GM12878 (cell line): ENCODE results near the gene GPN1. TPM values are rescaled to one million over a fixed set of nuclear protein-coding genes. Genes with fewer than 3 reads are reported as not detected.

Source experiments
- ATAC-seq: fragments of 200-7000 bp; cut with Tn5 transposase; 3 replicates; pipeline ENCODE4 v1.9.1; 2020; ENCODE audit warnings: mild to moderate bottlenecking, moderate library complexity
- BruUV-seq: library from RNA; stranded (reverse); fragments of 400-500 nt; replicated peaks from 2 replicates; lab custom pipeline; 2021; lab: Mats Ljungman, UMichigan
- CTCF ChIA-PET: fragments of 300-600 bp; sonication (Branson Sonifier 250); formaldehyde crosslinking; extraction: SDS; loops from one replicate; lab custom pipeline; 2021; ENCODE audit warnings: inconsistent platforms; lab: Yijun Ruan, JAX
- POLR2A ChIA-PET: fragments of 350-600 bp; formaldehyde crosslinking; extraction: SDS; loops from one replicate; lab custom pipeline; 2021; ENCODE audit warnings: inconsistent platforms; lab: Charles Lee
- RAD21 ChIA-PET: fragments of 300-600 bp; sonication (Branson Sonifier 250); formaldehyde crosslinking; loops from one replicate; lab custom pipeline; 2023; ENCODE audit warnings: antibody characterized with exemption; ENCODE audit not compliant: unreplicated experiment; lab: Charles Lee
- SMC1A ChIA-PET: fragments of 300-600 bp; sonication (Branson Sonifier 250); formaldehyde crosslinking; loops from one replicate; lab custom pipeline; 2023; ENCODE audit not compliant: unreplicated experiment, uncharacterized antibody; lab: Charles Lee
- DNase-seq: peaks from one replicate; pipeline ENCODE4 v3.0.0-alpha.2; 2011; ENCODE audit warnings: low read depth, low spot score
- FAIRE-seq: peaks from 3 replicates; lab custom pipeline; 2011; peaks lifted over from hg19 to GRCh38; lab: Jason Lieb, UNC
- H2AFZ ChIP-seq: 2 replicates; pipeline ENCODE4 v1.6.0; 2011; ENCODE audit warnings: low read depth, low read length, control low read depth; ENCODE audit not compliant: control insufficient read depth
- H3K27ac ChIP-seq: 2 replicates; pipeline ENCODE4 v1.5.1; 2011; ENCODE audit warnings: control low read depth; ENCODE audit not compliant: control insufficient read depth, insufficient read depth
- H3K27me3 ChIP-seq, 2 experiments: replicated peaks in 1 of 2; 2 replicates each; pipeline versions ENCODE4 v1.6.0 to v1.6.1; 2011; ENCODE audit warnings: low read length in 1 of 2; ENCODE audit not compliant: control insufficient read depth in 2 of 2, insufficient read depth in 2 of 2
- H3K36me3 ChIP-seq, 2 experiments: 2 replicates each; pipeline ENCODE4 v1.5.1; 2011; ENCODE audit warnings: low read length in 1 of 2; ENCODE audit not compliant: control insufficient read depth in 2 of 2, insufficient read depth in 2 of 2
- H3K4me1 ChIP-seq: 2 replicates; pipeline ENCODE4 v1.6.1; 2011; ENCODE audit warnings: mild to moderate bottlenecking, low read length, moderate library complexity, mixed read lengths; ENCODE audit not compliant: control insufficient read depth, insufficient read depth
- H3K4me2 ChIP-seq: 2 replicates; pipeline ENCODE4 v1.6.0; 2011; ENCODE audit warnings: control low read depth; ENCODE audit not compliant: control insufficient read depth, insufficient read depth
- H3K4me3 ChIP-seq: fragments of 200-600 bp; sonication (generic); 2 replicates; pipeline ENCODE4 v1.5.1; 2016
- H3K79me2 ChIP-seq: 2 replicates; pipeline ENCODE4 v1.6.0; 2011; ENCODE audit warnings: low read length; ENCODE audit not compliant: control insufficient read depth, insufficient read depth
- H3K9ac ChIP-seq: 2 replicates; pipeline ENCODE4 v1.8.0; 2011; ENCODE audit warnings: low read length, control low read depth, mixed read lengths; ENCODE audit not compliant: control insufficient read depth, insufficient read depth
- H3K9me3 ChIP-seq: replicated peaks from 3 replicates; pipeline ENCODE4 v1.5.1; 2011; ENCODE audit warnings: mild to moderate bottlenecking, low read length; ENCODE audit not compliant: control insufficient read depth, insufficient read depth
- H4K20me1 ChIP-seq: 2 replicates; pipeline ENCODE4 v1.6.0; 2011; ENCODE audit not compliant: control insufficient read depth, insufficient read depth
- BHLHE40 ChIP-seq, 2 experiments: fragments of 450-650 bp in 1 of 2; IDR thresholded peaks; 2 replicates each; pipeline ENCODE4 v1.6.1; 2011 to 2017; ENCODE audit warnings: low read depth in 2 of 2, borderline replicate concordance in 1 of 2, improper control_type of control experiment in 1 of 2, low read length in 1 of 2, mild to moderate bottlenecking in 1 of 2
- BRCA1 ChIP-seq: IDR thresholded peaks from 2 replicates; pipeline ENCODE4 v1.6.1; 2011; ENCODE audit warnings: low read depth, low read length, improper control_type of control experiment
- CREM ChIP-seq: IDR thresholded peaks from 2 replicates; pipeline ENCODE4 v1.6.1; 2014; ENCODE audit warnings: antibody characterized with exemption, low read depth
- EP300 ChIP-seq, 2 experiments: fragments of 150-350 bp in 1 of 2; IDR thresholded peaks; 2 replicates each; pipeline ENCODE4 v1.6.1; 2011 to 2012; ENCODE audit warnings: low read depth in 2 of 2, low read length in 2 of 2, borderline replicate concordance in 1 of 2, improper control_type of control experiment in 1 of 2, inconsistent platforms in 1 of 2; ENCODE audit not compliant: control insufficient read depth in 1 of 2
- ETV6 ChIP-seq, 2 experiments: fragments of 450-650 bp in 1 of 2; IDR thresholded peaks in 1 of 2; conservative IDR thresholded peaks in 1 of 2; 2 replicates each; pipeline ENCODE4 v1.6.1; 2014; ENCODE audit warnings: antibody characterized with exemption in 1 of 2, borderline replicate concordance in 1 of 2, low read depth in 1 of 2, mild to moderate bottlenecking in 1 of 2, moderate library complexity in 1 of 2
- FOXK2 ChIP-seq: fragments of 450-650 bp; IDR thresholded peaks from 2 replicates; pipeline ENCODE4 v1.6.1; 2017; ENCODE audit warnings: mild to moderate bottlenecking, moderate library complexity
- FOXM1 ChIP-seq: IDR thresholded peaks from 2 replicates; pipeline ENCODE4 v1.6.1; 2012; ENCODE audit warnings: low read depth, mild to moderate bottlenecking, inconsistent platforms, low read length, moderate library complexity
- IKZF2 ChIP-seq, 2 experiments: fragments of 450-650 bp; IDR thresholded peaks; 2 replicates each; pipeline ENCODE4 v1.6.1; 2017; ENCODE audit warnings: mild to moderate bottlenecking in 2 of 2, moderate library complexity in 2 of 2
- IRF4 ChIP-seq: IDR thresholded peaks from 2 replicates; pipeline ENCODE4 v1.6.1; 2011; ENCODE audit warnings: low read depth, low read length
- MTA3 ChIP-seq: IDR thresholded peaks from 2 replicates; pipeline ENCODE4 v1.6.1; 2012; ENCODE audit warnings: low read length, inconsistent platforms, borderline replicate concordance
- NFIC ChIP-seq: IDR thresholded peaks from 2 replicates; pipeline ENCODE4 v1.6.1; 2012; ENCODE audit warnings: low read depth, mild to moderate bottlenecking, inconsistent platforms, low read length, moderate library complexity
- NFYA ChIP-seq: IDR thresholded peaks from 2 replicates; pipeline ENCODE4 v1.6.1; 2011; ENCODE audit warnings: low read depth, mild to moderate bottlenecking, low read length, improper control_type of control experiment, borderline replicate concordance
- POLR2A ChIP-seq: IDR thresholded peaks from 2 replicates; pipeline ENCODE4 v1.6.1; 2011; ENCODE audit warnings: low read depth, mild to moderate bottlenecking, low read length
- RB1 ChIP-seq: fragments of 450-650 bp; formaldehyde crosslinking; IDR thresholded peaks from 2 replicates; pipeline ENCODE4 v1.6.1; 2017; ENCODE audit warnings: mild to moderate bottlenecking, borderline replicate concordance
- SMAD5 ChIP-seq: IDR thresholded peaks from 2 replicates; pipeline ENCODE4 v1.6.1; 2016; ENCODE audit warnings: antibody characterized with exemption, low read depth
- TARDBP ChIP-seq: IDR thresholded peaks from 2 replicates; pipeline ENCODE4 v1.6.1; 2016; ENCODE audit warnings: borderline replicate concordance
- ZNF217 ChIP-seq: fragments of 450-650 bp; IDR thresholded peaks from 2 replicates; pipeline ENCODE4 v1.6.1; 2017; ENCODE audit warnings: antibody characterized with exemption, mild to moderate bottlenecking
- ZNF274 ChIP-seq: IDR thresholded peaks from one replicate; pipeline ENCODE4 v1.8.0; 2011; ENCODE audit not compliant: insufficient read length, insufficient read depth
- ZNF384 ChIP-seq: IDR thresholded peaks from 2 replicates; pipeline ENCODE4 v1.6.1; 2012; ENCODE audit warnings: low read depth, mild to moderate bottlenecking, low read length, improper control_type of control experiment, borderline replicate concordance
- WGBS: methylation state at CpG from one replicate; pipeline ENCODE4 v1.1.6; 2016; ENCODE audit warnings: low lambda C conversion rate; ENCODE audit not compliant: insufficient replicate concordance, insufficient coverage; ENCODE audit errors: missing lambda C conversion rate; 5-methylcytosine and 5-hydroxymethylcytosine counted together
- in situ Hi-C: fragments of 300-500 bp; cut with MboI; formaldehyde crosslinking; loops from 9 replicates; pipeline ENCODE4 v1.14.3; 2018; ENCODE audit warnings: mixed read lengths
- intact Hi-C: fragments of 100-400 bp; cut with micrococcal nuclease; formaldehyde crosslinking; loops from one replicate; pipeline ENCODE4 v1.14.2; 2022; ENCODE audit not compliant: unreplicated experiment
- polyA plus RNA-seq, 11 experiments: library from polyadenylated mRNA; depleted of rRNA in 4 of 11; unstranded in 6 of 11; stranded (reverse) in 5 of 11; fragments of >200 nt; fragmentation: Nextera tagmentation in 4 of 11; fragmentation: Illumina TruSeq in 1 of 11; extraction: Ambion mirVana in 4 of 11; extraction: Trizol in 1 of 11; gene quantifications; 1 replicate in 1 of 11; 2 replicates in 10 of 11; pipeline versions ENCODE4 v1.2.1 to v1.2.3, GENCODE V29; 2011 to 2016; ENCODE audit warnings: inconsistent platforms in 2 of 11, missing spikeins in 2 of 11, low read depth in 1 of 11
- total RNA-seq, 4 experiments: library from RNA; depleted of rRNA in 3 of 4; stranded (reverse); fragments of >200 nt in 3 of 4; fragmentation: Illumina TruSeq in 1 of 4; extraction: Trizol in 1 of 4; gene quantifications; 2 replicates each; pipeline versions ENCODE4 v1.2.1 to v1.2.3, GENCODE V29; 2013 to 2021
- TF ChIP-seq, protein P1 (sequence below): fragments of 450-650 bp; IDR thresholded peaks from 2 replicates; pipeline ENCODE4 v1.6.1; 2016; ENCODE audit warnings: mild to moderate bottlenecking, moderate library complexity, borderline replicate concordance

Gene GPN1
- total and polyA plus RNA-seq, 10 of the 15 experiments (the other 5 are each of a cell fraction or from before 2014, with no cell fraction given) = 32.1 to 108 (median 60.4) TPM

DNA sequence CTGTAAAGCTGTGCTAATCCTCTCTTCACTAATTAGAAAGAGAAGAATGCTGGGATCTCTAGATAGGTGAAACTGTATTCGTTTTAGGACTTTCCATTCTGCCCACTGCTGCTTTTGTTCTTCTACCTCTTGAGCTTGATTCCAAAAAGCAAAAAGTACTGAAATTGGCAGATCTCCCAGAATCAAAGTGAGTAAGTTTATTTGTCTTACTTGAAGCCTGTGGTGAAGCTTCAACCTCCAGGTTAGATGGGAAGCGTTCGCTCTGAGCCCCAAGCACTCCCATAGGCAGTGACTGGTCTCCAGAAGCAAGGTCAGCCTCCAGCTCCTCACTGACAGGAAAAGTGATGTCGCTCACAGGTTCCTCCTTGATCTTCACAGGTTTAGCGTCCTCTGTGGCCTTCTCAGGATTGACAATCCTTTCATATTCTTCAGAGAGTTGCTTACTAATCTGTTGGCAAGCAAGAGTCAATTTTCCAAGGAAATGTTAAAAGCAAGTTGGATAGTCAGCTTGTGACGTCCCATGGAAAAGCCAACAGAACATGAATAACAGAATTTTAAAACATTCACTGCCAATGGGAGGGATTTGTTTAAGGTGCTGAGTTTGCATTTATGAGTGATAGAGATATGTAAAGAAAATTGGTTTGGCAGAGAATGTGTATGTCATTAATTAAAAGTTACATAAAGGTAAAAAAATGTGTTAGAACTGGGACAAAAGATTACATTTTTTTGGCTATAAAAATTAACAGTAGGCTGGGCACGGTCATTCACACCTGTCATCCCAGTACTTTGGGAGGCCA, 26.5 kb downstream of the GPN1 start (continued):
- TF ChIP-seq, protein P1, sequence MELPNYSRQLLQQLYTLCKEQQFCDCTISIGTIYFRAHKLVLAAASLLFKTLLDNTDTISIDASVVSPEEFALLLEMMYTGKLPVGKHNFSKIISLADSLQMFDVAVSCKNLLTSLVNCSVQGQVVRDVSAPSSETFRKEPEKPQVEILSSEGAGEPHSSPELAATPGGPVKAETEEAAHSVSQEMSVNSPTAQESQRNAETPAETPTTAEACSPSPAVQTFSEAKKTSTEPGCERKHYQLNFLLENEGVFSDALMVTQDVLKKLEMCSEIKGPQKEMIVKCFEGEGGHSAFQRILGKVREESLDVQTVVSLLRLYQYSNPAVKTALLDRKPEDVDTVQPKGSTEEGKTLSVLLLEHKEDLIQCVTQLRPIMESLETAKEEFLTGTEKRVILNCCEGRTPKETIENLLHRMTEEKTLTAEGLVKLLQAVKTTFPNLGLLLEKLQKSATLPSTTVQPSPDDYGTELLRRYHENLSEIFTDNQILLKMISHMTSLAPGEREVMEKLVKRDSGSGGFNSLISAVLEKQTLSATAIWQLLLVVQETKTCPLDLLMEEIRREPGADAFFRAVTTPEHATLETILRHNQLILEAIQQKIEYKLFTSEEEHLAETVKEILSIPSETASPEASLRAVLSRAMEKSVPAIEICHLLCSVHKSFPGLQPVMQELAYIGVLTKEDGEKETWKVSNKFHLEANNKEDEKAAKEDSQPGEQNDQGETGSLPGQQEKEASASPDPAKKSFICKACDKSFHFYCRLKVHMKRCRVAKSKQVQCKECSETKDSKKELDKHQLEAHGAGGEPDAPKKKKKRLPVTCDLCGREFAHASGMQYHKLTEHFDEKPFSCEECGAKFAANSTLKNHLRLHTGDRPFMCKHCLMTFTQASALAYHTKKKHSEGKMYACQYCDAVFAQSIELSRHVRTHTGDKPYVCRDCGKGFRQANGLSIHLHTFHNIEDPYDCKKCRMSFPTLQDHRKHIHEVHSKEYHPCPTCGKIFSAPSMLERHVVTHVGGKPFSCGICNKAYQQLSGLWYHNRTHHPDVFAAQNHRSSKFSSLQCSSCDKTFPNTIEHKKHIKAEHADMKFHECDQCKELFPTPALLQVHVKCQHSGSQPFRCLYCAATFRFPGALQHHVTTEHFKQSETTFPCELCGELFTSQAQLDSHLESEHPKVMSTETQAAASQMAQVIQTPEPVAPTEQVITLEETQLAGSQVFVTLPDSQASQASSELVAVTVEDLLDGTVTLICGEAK = no peak
- TF ChIP-seq IRF4 = no peak

DNA sequence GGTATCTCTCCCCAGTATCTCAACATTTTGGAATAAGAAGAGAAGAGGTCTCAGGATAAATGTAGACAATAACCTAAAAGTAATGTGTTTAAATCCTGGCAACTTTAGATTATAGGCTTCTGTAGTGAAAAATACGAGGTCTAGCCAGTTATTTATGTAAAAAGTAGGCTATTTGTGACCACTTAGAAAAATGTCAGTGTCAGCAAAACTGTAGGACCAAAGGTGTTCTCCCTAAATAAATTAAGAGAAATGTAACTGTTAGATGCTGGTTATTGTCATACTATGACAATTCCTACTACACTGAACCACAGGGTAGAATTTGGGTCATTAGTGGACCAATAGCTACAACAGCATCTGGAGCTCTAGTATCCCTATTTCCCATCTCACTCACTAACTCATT, 32.5 kb downstream of the GPN1 start:
- intact Hi-C loops = loop anchor here (10.0 kb wide), 1 partner anchor 177 kb away; the partner anchor contains the start of gene IFT172
- 94% methylated on average over 1 of the region's 1 CpG for WGBS
- no peak for FAIRE-seq
- peaks cover 29% of the 10 kb centered on the region for H3K79me2 ChIP-seq
- RAD21 ChIA-PET = no interaction called here
- no peak overlapping the region for H2AFZ ChIP-seq
- in situ Hi-C loops = no loop called here
- SMC1A ChIA-PET = interaction anchor here (1.4 kb wide), 1 partner anchor 21 kb away, joined by 3 read pairs; no protein-coding TSS in a partner anchor
- CTCF ChIA-PET = no interaction called here
- DNase-seq = no peak
- H3K4me1 ChIP-seq = peaks cover 10% of the 10 kb centered on the region
- no peak overlapping the region for H3K9ac ChIP-seq
- ATAC-seq = no peak
- POLR2A ChIA-PET = no interaction called here
- no peaks in the 10 kb centered on the region for H3K9me3 ChIP-seq
- H3K27ac ChIP-seq = no peak overlapping the region
- no peaks in the 10 kb centered on the region for H4K20me1 ChIP-seq
- no TSS peak for BruUV-seq
- H3K36me3 ChIP-seq = peaks cover 0 to 20% of the 10 kb centered on the region in 2 experiments
- H3K4me2 ChIP-seq = no peak overlapping the region
- no peaks in the 10 kb centered on the region for H3K27me3 ChIP-seq
- no peak overlapping the region for H3K4me3 ChIP-seq
- TF ChIP-seq FOXK2 (no peak), EP300 (IDR thresholded peaks at IDR 0.05; ENCODE audit: borderline replicate concordance in 1 of 2, control insufficient read depth in 1 of 2, low read depth in 2 of 2, low read length in 2 of 2) (no peak), ZNF274 (no peak), BHLHE40 (IDR thresholded peaks at IDR 0.05; ENCODE audit: borderline replicate concordance in 1 of 2, low read depth in 2 of 2, low read length in 1 of 2) (no peak), RB1 (no peak), MTA3 (no peak), ZNF217 (no peak), FOXM1 (no peak), CREM (no peak), SMAD5 (no peak), ETV6 (conservative IDR thresholded peaks at IDR 0.05 in 1 of 2, IDR thresholded peaks at IDR 0.05 in 1 of 2; ENCODE audit: borderline replicate concordance in 1 of 2, low read depth in 1 of 2) (no peak), NFIC (no peak), TARDBP (no peak), IKZF2 (IDR thresholded peaks at IDR 0.05) (no peak), BRCA1 (no peak), ZNF384 (no peak), NFYA (no peak), POLR2A (no peak)
